Measurements from ENCODE around the gene HABP2. TPM values are rescaled to one million over a fixed set of nuclear protein-coding genes. Genes with fewer than 3 reads are reported as not detected.

HABP2 gene
- total and polyA plus RNA-seq, 2 of the 4 experiments (the other 2 are of a cell fraction): not detected

DNA sequence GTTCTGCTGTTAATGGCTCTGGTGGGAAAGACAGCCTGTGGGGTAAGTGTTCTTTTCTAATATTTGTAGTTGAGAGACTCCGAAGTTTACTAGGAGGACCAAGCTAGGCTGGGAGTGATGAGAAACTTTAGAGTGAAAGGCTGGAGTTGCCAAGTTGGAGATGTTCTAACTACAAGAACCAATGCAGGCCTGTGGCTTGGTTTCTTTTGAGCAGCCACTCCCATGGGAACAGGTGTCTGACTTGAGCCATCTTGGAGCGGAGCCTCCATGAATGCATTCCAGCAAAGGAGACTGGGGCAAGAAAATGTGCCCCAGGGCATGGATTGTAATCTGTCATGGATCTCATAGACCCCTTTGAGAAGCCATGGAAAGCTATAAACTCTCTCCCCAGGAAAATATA, 296 bp downstream of the HABP2 start:
- Histone ChIP-seq H4K8ac (ENCODE audit: low read depth in 2 of 2, low read length in 2 of 2) (no peak overlapping the region), H4K91ac (ENCODE audit: insufficient read depth, low read depth, low read length) (no peak overlapping the region), H2BK120ac (ENCODE audit: low read depth, low read length) (no peak overlapping the region), H4K20me1 (ENCODE audit: insufficient read depth, low read length) (no peaks in the 10 kb centered on the region), H3K23ac (ENCODE audit: low read depth, low read length) (no peak overlapping the region), H2AK9ac (replicated peaks; ENCODE audit: low read depth, low read length, poor library complexity) (no peak overlapping the region), H3K4me1 (ENCODE audit: control insufficient read depth, insufficient read depth, low read length) (no peaks in the 10 kb centered on the region), H3K27ac (ENCODE audit: insufficient read depth, low read length) (no peak overlapping the region), H3K79me1 (ENCODE audit: low read depth in 1 of 2, low read length in 2 of 2) (no peaks in the 10 kb centered on the region), H2AK5ac (ENCODE audit: low read depth, low read length) (no peak overlapping the region), H2BK15ac (ENCODE audit: low read depth, low read length) (no peak overlapping the region), H2AFZ (replicated peaks; ENCODE audit: low read length, poor library complexity) (no peak overlapping the region), H3K9ac (ENCODE audit: low read depth, low read length) (no peak overlapping the region), H3K9me1 (ENCODE audit: insufficient read depth, low read length) (no peaks in the 10 kb centered on the region), H2BK5ac (ENCODE audit: low read depth, low read length, poor library complexity, severe bottlenecking) (no peak overlapping the region), H3K4me2 (ENCODE audit: low read depth, low read length) (no peak overlapping the region), H4K5ac (ENCODE audit: low read depth, low read length) (no peak overlapping the region), H3K36me3 (ENCODE audit: control insufficient read depth, insufficient read depth, low read length) (no peaks in the 10 kb centered on the region), H2BK20ac (ENCODE audit: low read depth, low read length) (no peak overlapping the region), H3K18ac (ENCODE audit: low read depth, low read length) (no peak overlapping the region), H3K9me3 (ENCODE audit: control insufficient read depth, insufficient read depth, low read length) (no peaks in the 10 kb centered on the region), H3K4me3 (ENCODE audit: insufficient read depth, low read depth, low read length) (no peak overlapping the region), H3K56ac (ENCODE audit: extremely low read depth, insufficient read depth, low read length) (no peak overlapping the region), H3K4ac (ENCODE audit: low read depth, low read length) (no peak overlapping the region), H3K14ac (replicated peaks; ENCODE audit: low read depth, low read length) (no peak overlapping the region), H3K27me3 (ENCODE audit: control insufficient read depth, insufficient read depth, low read length) (peaks cover 3% of the 10 kb centered on the region; the same call in 1 of the 2 replicates)
- TF ChIP-seq MXI1 (IDR thresholded peaks at IDR 0.05; ENCODE audit: borderline replicate concordance, low read depth, low read length): no peak
- TF ChIP-seq POLR2A (IDR thresholded peaks at IDR 0.05; ENCODE audit: low read depth, low read length): no peak
- TF ChIP-seq NFE2L2 (IDR thresholded peaks at IDR 0.05; ENCODE audit: low read depth, low read length): no peak
- no peak for TF ChIP-seq MAFK (IDR thresholded peaks at IDR 0.05; ENCODE audit: low read depth, low read length)
- TF ChIP-seq BHLHE40 (IDR thresholded peaks at IDR 0.05; ENCODE audit: low read depth, low read length): no peak
- TF ChIP-seq RAD21 (IDR thresholded peaks at IDR 0.05; ENCODE audit: low read length): no peak
- TF ChIP-seq CHD1 (IDR thresholded peaks at IDR 0.05; ENCODE audit: low read depth, low read length): no peak
- no peak for TF ChIP-seq MAZ (IDR thresholded peaks at IDR 0.05; ENCODE audit: borderline replicate concordance, low read depth, low read length)
- TF ChIP-seq RCOR1 (IDR thresholded peaks at IDR 0.05; ENCODE audit: insufficient replicate concordance, low read length): no peak
- ChIA-PET CTCF (no interaction called here), POLR2A (ENCODE audit: unreplicated experiment) (no interaction called here)
- no peak for DNase-seq
- intact Hi-C loops (cut with micrococcal nuclease): no loop called here
- in situ Hi-C loops (cut with MboI; ENCODE audit: low sequenced_read_pairs): no loop called here
- no TSS peak for BruUV-seq (replicated peaks)
- no CpG with 5 or more reads among the region's 2 CpGs for WGBS, 2 experiments (ENCODE audit: extremely low coverage in 2 of 2, insufficient read length in 1 of 2)
- dilution Hi-C loops (cut with HindIII; ENCODE audit: low sequenced_read_pairs, unreplicated experiment): no loop called here
- no peak for ATAC-seq (ENCODE audit: low read depth)

Data from IMR-90 (cell line).